H1 (cell line): Measurements from ENCODE around the gene FOXL2. TPM values are rescaled to one million over a fixed set of nuclear protein-coding genes. Genes with fewer than 3 reads are reported as not detected.

Source experiments
- CTCF ChIA-PET: fragments of 300-600 bp; sonication (Branson Sonifier 250); formaldehyde crosslinking; loops from one replicate; lab custom pipeline; 2021; ENCODE audit not compliant: partially characterized antibody; lab: Charles Lee
- POLR2A ChIA-PET: fragments of 300-600 bp; sonication (Branson Sonifier 250); formaldehyde crosslinking; loops from one replicate; lab custom pipeline; 2021; ENCODE audit warnings: inconsistent platforms; ENCODE audit not compliant: partially characterized antibody; lab: Charles Lee
- DNase-seq, 2 experiments: peaks; one replicate each; pipeline versions ENCODE4 v3.0.0 to v3.0.0-alpha.2; 2010 to 2022; ENCODE audit warnings: low spot score in 2 of 2, low read depth in 1 of 2, mixed read lengths in 1 of 2
- FAIRE-seq: peaks from 2 replicates; lab custom pipeline; 2011; peaks lifted over from hg19 to GRCh38; lab: Jason Lieb, UNC
- H2AFZ ChIP-seq: 2 replicates; pipeline ENCODE4 v1.8.1; 2012; ENCODE audit warnings: low read length, inconsistent platforms
- H2AK5ac ChIP-seq: 2 replicates; pipeline ENCODE4 v1.6.1; 2013; ENCODE audit warnings: low read depth, low read length
- H2BK120ac ChIP-seq: replicated peaks from 2 replicates; pipeline ENCODE3; 2013; ENCODE audit warnings: low read depth, low read length, inconsistent platforms
- H2BK12ac ChIP-seq: 2 replicates; pipeline ENCODE4 v1.6.1; 2013; ENCODE audit warnings: low read depth, low read length
- H2BK15ac ChIP-seq: 2 replicates; pipeline ENCODE4 v1.6.1; 2013; ENCODE audit warnings: low read length
- H2BK20ac ChIP-seq: 2 replicates; pipeline ENCODE4 v1.6.1; 2013; ENCODE audit warnings: low read length
- H2BK5ac ChIP-seq: 2 replicates; pipeline ENCODE4 v1.6.1; 2013; ENCODE audit warnings: low read depth, low read length
- H3K14ac ChIP-seq: 2 replicates; pipeline ENCODE4 v1.6.1; 2013; ENCODE audit warnings: inconsistent platforms; ENCODE audit not compliant: insufficient read length
- H3K18ac ChIP-seq: 2 replicates; pipeline ENCODE4 v1.6.1; 2013; ENCODE audit warnings: low read length; ENCODE audit errors: extremely low read depth
- H3K23ac ChIP-seq: 2 replicates; pipeline ENCODE4 v1.6.1; 2013; ENCODE audit warnings: inconsistent platforms; ENCODE audit not compliant: insufficient read length
- H3K23me2 ChIP-seq: 2 replicates; pipeline ENCODE4 v1.6.1; 2013; ENCODE audit warnings: low read depth, low read length
- H3K27ac ChIP-seq: 2 replicates; pipeline ENCODE4 v1.6.1; 2011; ENCODE audit warnings: low read depth, low read length, inconsistent platforms
- H3K27me3 ChIP-seq, 4 experiments: replicated peaks in 1 of 4; 1 replicate in 1 of 4; 2 replicates in 3 of 4; pipeline versions ENCODE4 v1.6.1 to v1.8.1; 2011 to 2013; ENCODE audit warnings: low read length in 3 of 4, mild to moderate bottlenecking in 3 of 4, inconsistent platforms in 2 of 4, mixed read lengths in 2 of 4, moderate library complexity in 1 of 4; ENCODE audit not compliant: control insufficient read depth in 3 of 4, insufficient read depth in 3 of 4; ENCODE audit errors: extremely low read depth in 1 of 4
- H3K36me3 ChIP-seq, 4 experiments: 2 replicates each; pipeline versions ENCODE4 v1.6.1 to v1.8.1; 2011 to 2013; ENCODE audit warnings: mild to moderate bottlenecking in 4 of 4, low read length in 3 of 4, moderate library complexity in 2 of 4, control low read depth in 1 of 4, inconsistent platforms in 1 of 4; ENCODE audit not compliant: insufficient read depth in 4 of 4, control insufficient read depth in 2 of 4
- H3K4ac ChIP-seq: replicated peaks from 2 replicates; pipeline ENCODE3; 2013; ENCODE audit warnings: low read length, low read depth, mixed read lengths, inconsistent platforms; ENCODE audit not compliant: insufficient read length
- H3K4me1 ChIP-seq, 4 experiments: replicated peaks in 1 of 4; 1 replicate in 1 of 4; 2 replicates in 3 of 4; pipeline versions ENCODE4 v1.6.1 to v1.8.1; 2011 to 2013; ENCODE audit warnings: low read length in 3 of 4, inconsistent platforms in 2 of 4, mixed read lengths in 1 of 4; ENCODE audit not compliant: insufficient read depth in 4 of 4, control insufficient read depth in 3 of 4
- H3K4me2 ChIP-seq, 2 experiments: 2 replicates each; pipeline versions ENCODE4 v1.6.1 to v1.8.1; 2011 to 2013; ENCODE audit warnings: low read depth in 2 of 2, low read length in 2 of 2, control low read depth in 1 of 2, inconsistent platforms in 1 of 2, mild to moderate bottlenecking in 1 of 2; ENCODE audit not compliant: insufficient read depth in 1 of 2
- H3K4me3 ChIP-seq, 4 experiments: fragments of 200-600, 300-600 bp in 1 of 4; sonication (generic), shearing (Covaris generic), sonication (Bioruptor Twin) in 1 of 4; 2 replicates each; pipeline versions ENCODE4 v1.5.1 to v1.8.1; 2011 to 2016; ENCODE audit warnings: low read length in 4 of 4, low read depth in 3 of 4, control low read depth in 2 of 4, inconsistent platforms in 2 of 4, mild to moderate bottlenecking in 2 of 4, mixed read lengths in 1 of 4, moderate library complexity in 1 of 4; ENCODE audit not compliant: insufficient read depth in 2 of 4; ENCODE audit errors: extremely low read depth in 1 of 4
- H3K56ac ChIP-seq: replicated peaks from 2 replicates; pipeline ENCODE3; 2013; ENCODE audit warnings: low read depth, mild to moderate bottlenecking, mixed read lengths, low read length, inconsistent platforms; ENCODE audit not compliant: insufficient read length
- H3K79me1 ChIP-seq: 2 replicates; pipeline ENCODE4 v1.6.1; 2013; ENCODE audit warnings: low read depth, low read length, control low read depth
- H3K79me2 ChIP-seq, 2 experiments: 2 replicates each; pipeline versions ENCODE4 v1.6.1 to v1.8.1; 2012 to 2013; ENCODE audit warnings: low read length in 2 of 2, mild to moderate bottlenecking in 2 of 2, inconsistent platforms in 1 of 2; ENCODE audit not compliant: insufficient read depth in 2 of 2, control insufficient read depth in 1 of 2
- H3K9ac ChIP-seq, 4 experiments: replicated peaks in 1 of 4; 1 replicate in 1 of 4; 2 replicates in 3 of 4; pipeline versions ENCODE4 v1.6.1 to v1.8.1; 2011 to 2013; ENCODE audit warnings: low read depth in 3 of 4, low read length in 3 of 4, control low read depth in 2 of 4, mild to moderate bottlenecking in 2 of 4, moderate library complexity in 2 of 4, inconsistent platforms in 1 of 4; ENCODE audit errors: extremely low read depth in 1 of 4
- H3K9me3 ChIP-seq, 2 experiments: 2 replicates each; pipeline versions ENCODE4 v1.6.1 to v1.8.1; 2012 to 2013; ENCODE audit warnings: mild to moderate bottlenecking in 2 of 2, moderate library complexity in 2 of 2, control low read depth in 1 of 2, inconsistent platforms in 1 of 2, low read depth in 1 of 2, low read length in 1 of 2, mixed read lengths in 1 of 2; ENCODE audit not compliant: insufficient read depth in 2 of 2
- H4K20me1 ChIP-seq, 2 experiments: replicated peaks in 1 of 2; 2 replicates each; pipeline versions ENCODE3 to v1.8.1; 2011 to 2013; ENCODE audit warnings: inconsistent platforms in 2 of 2, low read length in 2 of 2, mild to moderate bottlenecking in 1 of 2; ENCODE audit not compliant: insufficient read depth in 2 of 2, control insufficient read depth in 1 of 2
- H4K5ac ChIP-seq: 2 replicates; pipeline ENCODE4 v1.6.1; 2013; ENCODE audit warnings: low read length, low read depth, mixed read lengths, inconsistent platforms; ENCODE audit not compliant: insufficient read length
- H4K8ac ChIP-seq: 2 replicates; pipeline ENCODE4 v1.8.0; 2013; ENCODE audit warnings: mild to moderate bottlenecking, moderate library complexity, low read length, inconsistent platforms; ENCODE audit not compliant: insufficient read depth; ENCODE audit errors: extremely low read depth
- H4K91ac ChIP-seq: replicated peaks from 2 replicates; pipeline ENCODE3; 2013; ENCODE audit warnings: low read length, mixed read lengths, inconsistent platforms; ENCODE audit not compliant: insufficient read length
- ASH2L ChIP-seq: fragments of 200-600, 300-600 bp; sonication (generic); IDR thresholded peaks from one replicate; pipeline ENCODE4 v1.7.1; 2017; ENCODE audit warnings: low read length
- ATF2 ChIP-seq: IDR thresholded peaks from 2 replicates; pipeline ENCODE4 v1.6.1; 2012; ENCODE audit warnings: low read length, inconsistent platforms
- CBX5 ChIP-seq: fragments of 300-800, 300-1000 bp; sonication (generic); IDR thresholded peaks from 2 replicates; pipeline ENCODE4 v1.7.1; 2016; ENCODE audit warnings: antibody characterized with exemption, low read length, low read depth
- CTBP2 ChIP-seq: IDR thresholded peaks from 2 replicates; pipeline ENCODE4 v1.7.0; 2011; ENCODE audit warnings: borderline replicate concordance, mild to moderate bottlenecking, moderate library complexity, mixed read lengths, low read length; ENCODE audit not compliant: insufficient read depth, insufficient read length
- EGR1 ChIP-seq: IDR thresholded peaks from 2 replicates; pipeline ENCODE4 v1.6.1; 2011; ENCODE audit warnings: low read depth, low read length, borderline replicate concordance
- HDAC6 ChIP-seq: IDR thresholded peaks from one replicate; pipeline ENCODE4 v1.7.1; 2012; ENCODE audit warnings: low read depth, mild to moderate bottlenecking, inconsistent platforms, low read length, moderate library complexity
- POLR2A ChIP-seq, 2 experiments: IDR thresholded peaks; 1 replicate in 1 of 2; 2 replicates in 1 of 2; pipeline ENCODE4 v1.6.1; 2011; ENCODE audit warnings: low read depth in 2 of 2, low read length in 2 of 2, mild to moderate bottlenecking in 2 of 2; ENCODE audit errors: control extremely low read depth in 1 of 2
- SIN3A ChIP-seq, 2 experiments: IDR thresholded peaks in 1 of 2; conservative IDR thresholded peaks in 1 of 2; 2 replicates each; pipeline ENCODE4 v1.6.1; 2011 to 2012; ENCODE audit warnings: low read length in 2 of 2, improper control_type of control experiment in 1 of 2, low read depth in 1 of 2, mild to moderate bottlenecking in 1 of 2
- SIX5 ChIP-seq: IDR thresholded peaks from 2 replicates; pipeline ENCODE4 v1.6.1; 2011; ENCODE audit warnings: mild to moderate bottlenecking, low read depth, low read length
- SUZ12 ChIP-seq: fragments of 200-600 bp; sonication (generic); IDR thresholded peaks from 2 replicates; pipeline ENCODE4 v1.6.1; 2012; ENCODE audit warnings: mild to moderate bottlenecking, inconsistent platforms, low read length, moderate library complexity, mixed read lengths
- WGBS, 2 experiments: shearing (Covaris generic) in 1 of 2; methylation state at CpG; one replicate each; pipeline versions ENCODE4 v1.1.6 to v1.1.7; 2013 to 2015; ENCODE audit warnings: low lambda C conversion rate in 2 of 2, mixed read lengths in 2 of 2, inconsistent platforms in 1 of 2, low coverage in 1 of 2, missing lambda C conversion rate in 1 of 2; ENCODE audit not compliant: insufficient replicate concordance in 2 of 2, insufficient coverage in 1 of 2, insufficient read length in 1 of 2; ENCODE audit errors: extremely low coverage in 1 of 2, missing lambda C conversion rate in 1 of 2; 5-methylcytosine and 5-hydroxymethylcytosine counted together
- polyA plus RNA-seq, 7 experiments: library from polyadenylated mRNA; depleted of rRNA in 3 of 7; stranded (reverse) in 5 of 7; unstranded in 2 of 7; fragments of >200 nt in 5 of 7; fragments of 200-250 nt in 2 of 7; gene quantifications; 1 replicate in 5 of 7; 2 replicates in 1 of 7; 4 replicates in 1 of 7; pipeline versions ENCODE4 v1.2.1 to v1.2.3, GENCODE V29; 2011 to 2013; ENCODE audit warnings: missing spikeins in 2 of 7, mixed read lengths in 2 of 7
- total RNA-seq: library from RNA; stranded (reverse); fragmentation: NEBNext Ultra II Directional; extraction: Animal tissue kit (Norgen Biotek cat#: 25700); gene quantifications from 2 replicates; pipeline ENCODE4 v1.2.1, GENCODE V29; 2021
- TF ChIP-seq, protein P1 (sequence below): IDR thresholded peaks from 2 replicates; pipeline ENCODE4 v1.6.1; 2011; ENCODE audit warnings: low read depth, mild to moderate bottlenecking, low read length; ENCODE audit not compliant: insufficient read depth

Gene FOXL2
- total and polyA plus RNA-seq, 2 of the 8 experiments (the other 6 are each of a cell fraction or from before 2014, with no cell fraction given): 0.59 to 2.4 TPM

DNA sequence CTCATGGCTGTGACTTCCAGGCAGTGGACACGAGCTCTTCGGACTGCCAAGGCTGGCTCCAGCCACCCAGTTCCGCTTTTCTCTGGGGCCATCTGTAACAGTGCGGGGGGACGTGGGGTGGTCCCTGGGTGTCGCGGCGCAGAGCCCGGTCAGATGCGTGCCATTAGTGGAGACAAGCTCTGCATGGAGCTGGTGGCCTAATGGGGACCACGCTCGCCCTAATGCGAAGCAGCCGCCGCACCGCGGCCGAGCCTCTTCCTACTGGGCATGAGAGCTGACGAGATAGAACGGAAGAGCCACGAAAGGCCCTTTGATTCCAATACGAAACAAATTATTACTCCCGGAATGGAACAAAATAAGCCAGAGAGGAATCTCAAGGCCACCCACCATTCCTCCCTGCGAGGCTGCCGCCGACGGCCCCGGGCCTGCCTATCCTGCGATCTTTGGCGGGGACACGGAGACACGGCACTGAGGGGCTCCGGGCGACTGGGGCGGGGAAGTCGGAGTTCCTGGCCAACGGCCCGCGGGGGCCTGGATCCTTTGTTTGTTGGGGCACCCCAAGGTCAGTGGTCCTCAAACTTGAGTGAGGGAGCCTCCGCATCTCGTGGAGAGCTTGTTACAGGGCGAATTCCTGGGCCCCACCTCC is 18.1 kb downstream of the FOXL2 start:
- Histone ChIP-seq H3K9me3 (no peaks in the 10 kb centered on the region), H3K14ac (no peak overlapping the region), H2BK5ac (no peak overlapping the region), H3K36me3 (no peaks in the 10 kb centered on the region), H3K27ac (no peak overlapping the region), H4K8ac (no peak overlapping the region; the same call in 1 of the 2 replicates), H3K9ac (no peak overlapping the region), H3K4me2 (no peak overlapping the region), H4K20me1 (no peaks in the 10 kb centered on the region), H2BK15ac (no peak overlapping the region), H4K91ac (no peak overlapping the region), H2BK12ac (no peak overlapping the region), H3K4ac (no peak overlapping the region), H3K4me3 (no peak overlapping the region), H2AFZ (no peak overlapping the region), H2AK5ac (no peak overlapping the region), H3K56ac (no peak overlapping the region), H2BK120ac (no peak overlapping the region), H3K79me1 (no peaks in the 10 kb centered on the region), H2BK20ac (no peak overlapping the region), H3K4me1 (peaks cover 0 to 6% (median 4%) of the 10 kb centered on the region in 4 experiments; a peak in 4 of 7 replicates), H4K5ac (no peak overlapping the region), H3K23ac (no peak overlapping the region), H3K18ac (no peak overlapping the region), H3K27me3 (no peaks in the 10 kb centered on the region), H3K79me2 (no peaks in the 10 kb centered on the region), H3K23me2 (no peaks in the 10 kb centered on the region)
- 95% methylated on average over 41 of the region's 42 CpGs; no CpG with 5 or more reads in 1 of the 2 experiments for WGBS, 2 experiments
- FAIRE-seq: no peak
- CTCF ChIA-PET: interaction anchor here (1.1 to 15.6 kb wide), 10 partner anchors 11 to 400 kb away, joined by 3 to 223 read pairs (median 4); partner anchors contain the start of gene CEP70
- POLR2A ChIA-PET: no interaction called here
- DNase-seq: no peak
- TF ChIP-seq EGR1: no peak
- TF ChIP-seq, protein P1, sequence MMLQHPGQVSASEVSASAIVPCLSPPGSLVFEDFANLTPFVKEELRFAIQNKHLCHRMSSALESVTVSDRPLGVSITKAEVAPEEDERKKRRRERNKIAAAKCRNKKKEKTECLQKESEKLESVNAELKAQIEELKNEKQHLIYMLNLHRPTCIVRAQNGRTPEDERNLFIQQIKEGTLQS: no peak
- TF ChIP-seq SIX5: no peak
- no peak for TF ChIP-seq CBX5
- no peak for TF ChIP-seq POLR2A (IDR thresholded peaks at IDR 0.05; ENCODE audit: control extremely low read depth in 1 of 2, low read depth in 2 of 2, low read length in 2 of 2)
- TF ChIP-seq SUZ12: no peak
- no peak for TF ChIP-seq CTBP2
- no peak for TF ChIP-seq HDAC6
- TF ChIP-seq ASH2L: no peak
- no peak for TF ChIP-seq ATF2
- no peak for TF ChIP-seq SIN3A (conservative IDR thresholded peaks at IDR 0.05 in 1 of 2, IDR thresholded peaks at IDR 0.05 in 1 of 2; ENCODE audit: low read depth in 1 of 2, low read length in 2 of 2)
